Effector memory CD4-positive, alpha-beta T cell (primary cell): ENCODE data around the gene TTC24.
A peak's percentile ranks its signal among the peaks of the same experiment; 100 is the strongest.

Experiments used
- DNase-seq, 3 donors: peaks; one replicate each; pipeline ENCODE4 v3.0.0-alpha.2; 2020
- H3K27ac ChIP-seq: 2 replicates; pipeline ENCODE4 v1.7.0; 2013; ENCODE audit warnings: mild to moderate bottlenecking, low read length, moderate library complexity; ENCODE audit not compliant: insufficient read depth, poor library complexity, severe bottlenecking
- H3K27me3 ChIP-seq: replicated peaks from 2 replicates; pipeline ENCODE4 v1.7.0; 2013; ENCODE audit warnings: mild to moderate bottlenecking, low read length; ENCODE audit not compliant: insufficient read depth, control insufficient read depth, poor library complexity, severe bottlenecking
- H3K36me3 ChIP-seq: 2 replicates; pipeline ENCODE4 v1.7.0; 2013; ENCODE audit warnings: mild to moderate bottlenecking, low read length, moderate library complexity; ENCODE audit not compliant: control insufficient read depth, insufficient read depth
- H3K4me1 ChIP-seq: 2 replicates; pipeline ENCODE4 v1.7.0; 2013; ENCODE audit warnings: low read length, mild to moderate bottlenecking; ENCODE audit not compliant: control insufficient read depth, insufficient read depth, poor library complexity, severe bottlenecking
- H3K4me3 ChIP-seq: 2 replicates; pipeline ENCODE4 v1.7.0; 2013; ENCODE audit warnings: low read length, low read depth, mild to moderate bottlenecking; ENCODE audit not compliant: insufficient read depth, poor library complexity, severe bottlenecking
- H3K9me3 ChIP-seq: 2 replicates; pipeline ENCODE4 v1.7.0; 2013; ENCODE audit warnings: mild to moderate bottlenecking, low read length, moderate library complexity; ENCODE audit not compliant: control insufficient read depth

The TTC24 gene

GRCh38 chr1:156592910-156593660 lies 13.6 kb downstream of the TTC24 start:
- Histone ChIP-seq H3K27ac (no peak overlapping the region), H3K4me3 (no peak overlapping the region), H3K4me1 (peaks cover 6% of the 10 kb centered on the region), H3K36me3 (peaks cover 37% of the 10 kb centered on the region), H3K27me3 (no peaks in the 10 kb centered on the region), H3K9me3 (no peaks in the 10 kb centered on the region)
- DNase-seq = no peak

- no peak overlapping the region for H3K27ac ChIP-seq
- no peak for DNase-seq
- no peaks in the 10 kb centered on the region for H3K9me3 ChIP-seq
- no peaks in the 10 kb centered on the region for H3K27me3 ChIP-seq
- H3K4me3 ChIP-seq = no peak overlapping the region
- peaks cover 42% of the 10 kb centered on the region for H3K36me3 ChIP-seq
- peaks cover 6% of the 10 kb centered on the region for H3K4me1 ChIP-seq
These were observed 14.1 kb downstream of the TTC24 start for GRCh38 chr1:156593661-156593989.

- Histone ChIP-seq H3K4me3 (no peak overlapping the region), H3K9me3 (no peaks in the 10 kb centered on the region), H3K27ac (no peak overlapping the region), H3K27me3 (no peaks in the 10 kb centered on the region), H3K4me1 (peaks cover 6% of the 10 kb centered on the region), H3K36me3 (peaks cover 45% of the 10 kb centered on the region)
- DNase-seq = no peak
These were observed 14.7 kb downstream of the TTC24 start for GRCh38 chr1:156594190-156594589.

GRCh38 chr1:156595016-156595415 lies 15.5 kb downstream of the TTC24 start:
- Histone ChIP-seq H3K4me1 (peaks cover 6% of the 10 kb centered on the region), H3K9me3 (no peaks in the 10 kb centered on the region), H3K27me3 (no peaks in the 10 kb centered on the region), H3K36me3 (peaks cover 45% of the 10 kb centered on the region), H3K4me3 (no peak overlapping the region), H3K27ac (no peak overlapping the region)
- DNase-seq = no peak

GRCh38 chr1:156596426-156596825 lies 16.9 kb downstream of the TTC24 start:
- Histone ChIP-seq H3K4me3 (no peak overlapping the region), H3K9me3 (no peaks in the 10 kb centered on the region), H3K27ac (no peak overlapping the region), H3K36me3 (peaks cover 45% of the 10 kb centered on the region), H3K4me1 (peaks cover 6% of the 10 kb centered on the region), H3K27me3 (no peaks in the 10 kb centered on the region)
- DNase-seq = no peak

- DNase-seq = no peak
- no peaks in the 10 kb centered on the region for H3K27me3 ChIP-seq
- H3K9me3 ChIP-seq = no peaks in the 10 kb centered on the region
- no peak overlapping the region for H3K27ac ChIP-seq
- peaks cover 5% of the 10 kb centered on the region for H3K4me1 ChIP-seq
- H3K4me3 ChIP-seq = no peak overlapping the region
- peaks cover 45% of the 10 kb centered on the region for H3K36me3 ChIP-seq
These were observed 18.6 kb downstream of the TTC24 start for GRCh38 chr1:156598125-156598524.

- peak overlapping the region; percentile 52 for H3K27ac ChIP-seq
- peaks cover 45% of the 10 kb centered on the region for H3K36me3 ChIP-seq
- H3K27me3 ChIP-seq = no peaks in the 10 kb centered on the region
- no peak for DNase-seq
- H3K4me1 ChIP-seq = peaks cover 5% of the 10 kb centered on the region
- no peak overlapping the region for H3K4me3 ChIP-seq
- H3K9me3 ChIP-seq = no peaks in the 10 kb centered on the region
These were observed 19.4 kb downstream of the TTC24 start for GRCh38 chr1:156598731-156599432.

- DNase-seq = no peak
- Histone ChIP-seq H3K36me3 (peaks cover 38% of the 10 kb centered on the region), H3K27me3 (no peaks in the 10 kb centered on the region), H3K4me1 (peaks cover 5% of the 10 kb centered on the region), H3K27ac (peak overlapping the region; percentile 52), H3K9me3 (no peaks in the 10 kb centered on the region), H3K4me3 (no peak overlapping the region)
These were observed 20.3 kb downstream of the TTC24 start for GRCh38 chr1:156599811-156600210.

GRCh38 chr1:156600733-156601121 lies 21.2 kb downstream of the TTC24 start:
- Histone ChIP-seq H3K27me3 (no peaks in the 10 kb centered on the region), H3K4me1 (peaks cover 5% of the 10 kb centered on the region), H3K4me3 (peak overlapping the region; percentile 79), H3K9me3 (no peaks in the 10 kb centered on the region), H3K27ac (peak overlapping the region; percentile 72), H3K36me3 (peaks cover 30% of the 10 kb centered on the region)
- no peak for DNase-seq

- H3K27me3 ChIP-seq = no peaks in the 10 kb centered on the region
- peaks cover 25% of the 10 kb centered on the region for H3K36me3 ChIP-seq
- no peaks in the 10 kb centered on the region for H3K9me3 ChIP-seq
- peak within 1 kb of the TSS; percentile 79 for H3K4me3 ChIP-seq
- peaks cover 5% of the 10 kb centered on the region for H3K4me1 ChIP-seq
- peak within 1 kb of the TSS; percentile 72 for H3K27ac ChIP-seq
- DNase-seq = peak; percentile 58 to 72 (median 66)
These were observed 21.8 kb downstream of the TTC24 start, which contains the start of gene GPATCH4 for GRCh38 chr1:156601122-156601830. GPATCH4 (minus strand) TSS chr1:156601479.
